ENCODE measurements around the gene ME1.
"Not testable (repeated sequence)": the region's sequence is repeated elsewhere in the genome, so short reads cannot be mapped to it uniquely, and the experiment has no call there.

ME1 gene

GRCh38 chr6:83256719-83257118, 174.1 kb downstream of the ME1 start:
- not testable (repeated sequence) for DNase-seq (ENCODE audit: low spot score)

- no peak for DNase-seq (ENCODE audit: low spot score)
Observed at GRCh38 chr6:83252719-83253118, 178.1 kb downstream of the ME1 start.

- DNase-seq (ENCODE audit: low spot score), result no peak
Observed at GRCh38 chr6:83250235-83250634, 180.6 kb downstream of the ME1 start.

GRCh38 chr6:83247471-83247870, 183.4 kb downstream of the ME1 start:
- DNase-seq (ENCODE audit: low spot score), result no peak

- DNase-seq (ENCODE audit: low spot score), result no peak
Observed at GRCh38 chr6:83231146-83231545, 199.7 kb downstream of the ME1 start.

- DNase-seq (ENCODE audit: low spot score), result no peak
Observed at GRCh38 chr6:83226517-83226916, 204.3 kb downstream of the ME1 start.

GRCh38 chr6:83221889-83222479, 208.9 kb downstream of the ME1 start:
- DNase-seq (ENCODE audit: low spot score), result peak; percentile 46

GRCh38 chr6:83221276-83221675, 209.6 kb downstream of the ME1 start:
- no peak for DNase-seq (ENCODE audit: low spot score)

GRCh38 chr6:83220121-83220520, 210.7 kb downstream of the ME1 start:
- DNase-seq (ENCODE audit: low spot score), result no peak

- no peak for DNase-seq (ENCODE audit: low spot score)
Observed at GRCh38 chr6:83218646-83219045, 212.2 kb downstream of the ME1 start.

GRCh38 chr6:83216806-83217205, 214.0 kb downstream of the ME1 start:
- DNase-seq (ENCODE audit: low spot score), result no peak

GRCh38 chr6:83215131-83216047, 215.5 kb downstream of the ME1 start:
- peak; percentile 69 for DNase-seq (ENCODE audit: low spot score)

GRCh38 chr6:83202031-83202430, 228.8 kb downstream of the ME1 start:
- no peak for DNase-seq (ENCODE audit: low spot score)

GRCh38 chr6:83199863-83200225, 231.0 kb downstream of the ME1 start:
- no peak for DNase-seq (ENCODE audit: low spot score)

GRCh38 chr6:83199173-83199862, 231.5 kb downstream of the ME1 start:
- DNase-seq (ENCODE audit: low spot score), result no peak

- no peak for DNase-seq (ENCODE audit: low spot score)
Observed at GRCh38 chr6:83198486-83199172, 232.2 kb downstream of the ME1 start.

- peak; percentile 10 for DNase-seq (ENCODE audit: low spot score)
Observed at GRCh38 chr6:83193747-83194566, 236.9 kb downstream of the ME1 start.

- DNase-seq (ENCODE audit: low spot score), result peak; percentile 82
Observed at GRCh38 chr6:83192871-83193746, 237.7 kb downstream of the ME1 start, which contains the start of the genes PGM3 and RWDD2A. Gene PGM3 (minus strand): TSS chr6:83193265. CDS start chr6:83191012, 2,253 bp downstream. Gene RWDD2A (plus strand): TSS chr6:83193357. CDS start chr6:83194452, 1,095 bp downstream.

GRCh38 chr6:83192456-83192855, 238.4 kb downstream of the ME1 start:
- no peak for DNase-seq (ENCODE audit: low spot score)

GRCh38 chr6:83191974-83192373, 238.9 kb downstream of the ME1 start:
- not testable (repeated sequence) for DNase-seq (ENCODE audit: low spot score)
